Activated CD4-positive, alpha-beta T cell treated with anti-CD3 and anti-CD28 coated beads for 36 hours (primary cell): Measurements from ENCODE around the gene C9orf153. TPM values are rescaled to one million over a fixed set of nuclear protein-coding genes. Genes with fewer than 3 reads are reported as not detected.
"Not testable (repeated sequence)": the region's sequence is repeated elsewhere in the genome, so short reads cannot be mapped to it uniquely, and the experiment has no call there.

ENCODE experiments used
- ATAC-seq: fragments of 200-7000 bp; cut with Tn5 transposase; one replicate; pipeline ENCODE4 v1.10.0; 2021; ENCODE audit warnings: mild to moderate bottlenecking, moderate library complexity
- CTCF ChIA-PET: fragments of 350-600 bp; sonication (Branson Sonifier 250); formaldehyde crosslinking; loops from one replicate; lab custom pipeline; 2021; ENCODE audit warnings: antibody characterized with exemption; lab: Charles Lee
- POLR2A ChIA-PET: fragments of 350-600 bp; sonication (Branson Sonifier 250); formaldehyde crosslinking; loops from one replicate; lab custom pipeline; 2021; ENCODE audit warnings: antibody characterized with exemption, inconsistent platforms; lab: Charles Lee
- DNase-seq: peaks from one replicate; pipeline ENCODE4 v3.0.0-alpha.2; 2020
- H3K27ac Mint-ChIP-seq: one replicate; pipeline ENCODE4 v1.8.0; 2021; ENCODE audit warnings: mixed read lengths
- H3K27me3 Mint-ChIP-seq: one replicate; pipeline ENCODE4 v1.8.0; 2021; ENCODE audit warnings: mixed read lengths
- H3K36me3 Mint-ChIP-seq: one replicate; pipeline ENCODE4 v1.8.0; 2021; ENCODE audit warnings: low read depth, mixed read lengths
- H3K4me1 Mint-ChIP-seq: one replicate; pipeline ENCODE4 v1.8.0; 2021; ENCODE audit warnings: mixed read lengths
- H3K4me3 Mint-ChIP-seq: one replicate; pipeline ENCODE4 v1.8.0; 2021; ENCODE audit warnings: mild to moderate bottlenecking, moderate library complexity, mixed read lengths
- H3K9me3 Mint-ChIP-seq: one replicate; pipeline ENCODE4 v1.8.0; 2021; ENCODE audit warnings: low read depth, mixed read lengths
- intact Hi-C, 2 experiments: fragments of 100-400 bp; cut with DNase I in 1 of 2; cut with micrococcal nuclease in 1 of 2; formaldehyde crosslinking; loops; one replicate each; pipeline versions ENCODE4 v1.14.2 to v1.15.1; 2022 to 2024; cut with DNase I, micrococcal nuclease
- total RNA-seq, 2 experiments: library from RNA; stranded (reverse); gene quantifications; one replicate each; pipeline ENCODE4 v1.2.3, GENCODE V29; 2021

C9orf153 gene
- under 1 TPM; 0.25 to 0.46 TPM for total RNA-seq

- POLR2A ChIA-PET: no interaction called here
- no peaks in the 10 kb centered on the region for H3K9me3 Mint-ChIP-seq
- no peak within 1 kb of the TSS for H3K4me3 Mint-ChIP-seq
- CTCF ChIA-PET: no interaction called here
- peaks cover 22% of the 10 kb centered on the region for H3K36me3 Mint-ChIP-seq
- ATAC-seq (no peak), DNase-seq (no peak)
- H3K4me1 Mint-ChIP-seq: no peaks in the 10 kb centered on the region
- no peaks in the 10 kb centered on the region for H3K27me3 Mint-ChIP-seq
- intact Hi-C loops: no loop called here
- H3K27ac Mint-ChIP-seq: no peak within 1 kb of the TSS
These were observed at the start of gene C9orf153 for GRCh38 chr9:86259557-86259956. C9orf153 (minus strand) TSS chr9:86259657; CDS start chr9:86229603, 30,054 bp downstream.

DNA sequence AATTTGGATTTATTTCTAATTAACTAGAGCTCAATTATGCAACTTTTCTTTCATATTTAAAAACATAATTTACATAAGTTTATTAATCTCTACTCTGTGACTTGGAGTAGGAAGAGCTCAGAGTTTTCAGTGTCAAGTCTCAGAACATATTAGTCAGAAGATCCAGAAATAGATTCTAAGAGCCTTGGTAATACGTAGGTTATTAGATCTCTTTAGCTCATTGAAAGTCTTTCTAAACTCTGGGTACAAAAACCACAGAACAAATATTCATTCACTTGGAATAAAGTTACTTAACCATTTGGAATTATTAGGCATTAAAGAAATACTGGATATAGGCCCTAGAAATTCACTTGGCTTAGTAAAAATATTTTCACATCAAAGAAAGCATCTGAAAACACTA, 49.2 kb upstream of the C9orf153 start:
- H3K36me3 Mint-ChIP-seq: peaks cover 64% of the 10 kb centered on the region
- CTCF ChIA-PET: interaction anchor here (0.7 to 1.2 kb wide), 2 partner anchors 11 to 43 kb away, joined by 4 read pairs; no protein-coding TSS in a partner anchor

DNA sequence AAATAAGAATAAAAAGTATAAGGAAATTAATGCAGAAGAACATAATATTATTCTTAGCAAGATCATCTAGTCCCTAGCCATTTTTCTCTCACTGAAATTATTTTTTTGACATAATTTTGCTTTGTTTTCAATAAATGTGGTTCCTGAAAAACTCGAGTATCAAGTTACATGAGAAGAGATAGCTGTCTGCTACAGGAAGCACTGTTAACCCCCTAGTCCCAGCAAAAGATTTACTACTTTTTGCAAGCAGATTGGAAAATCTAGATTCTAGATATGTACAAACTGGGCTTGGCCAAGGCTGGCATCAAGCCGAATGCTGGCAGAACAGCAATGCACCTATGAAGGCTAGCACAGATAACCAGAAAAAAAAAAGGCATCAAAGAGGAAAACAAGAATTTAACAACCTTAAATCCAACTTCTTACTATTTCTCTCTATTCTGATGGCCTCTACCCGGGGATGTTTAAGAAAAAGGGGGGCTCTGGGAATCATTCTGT, 44.8 kb upstream of the C9orf153 start:
- peaks cover 58% of the 10 kb centered on the region for H3K36me3 Mint-ChIP-seq

More for the DNA sequence above, 49.2 kb upstream of the C9orf153 start:
- Mint-ChIP-seq H3K9me3 (no peaks in the 10 kb centered on the region), H3K4me1 (peaks cover 10% of the 10 kb centered on the region), H3K27me3 (no peaks in the 10 kb centered on the region), H3K27ac (no peak overlapping the region), H3K4me3 (no peak overlapping the region)
- ATAC-seq (no peak), DNase-seq (no peak)
- intact Hi-C loops: no loop called here
- POLR2A ChIA-PET: no interaction called here

DNA sequence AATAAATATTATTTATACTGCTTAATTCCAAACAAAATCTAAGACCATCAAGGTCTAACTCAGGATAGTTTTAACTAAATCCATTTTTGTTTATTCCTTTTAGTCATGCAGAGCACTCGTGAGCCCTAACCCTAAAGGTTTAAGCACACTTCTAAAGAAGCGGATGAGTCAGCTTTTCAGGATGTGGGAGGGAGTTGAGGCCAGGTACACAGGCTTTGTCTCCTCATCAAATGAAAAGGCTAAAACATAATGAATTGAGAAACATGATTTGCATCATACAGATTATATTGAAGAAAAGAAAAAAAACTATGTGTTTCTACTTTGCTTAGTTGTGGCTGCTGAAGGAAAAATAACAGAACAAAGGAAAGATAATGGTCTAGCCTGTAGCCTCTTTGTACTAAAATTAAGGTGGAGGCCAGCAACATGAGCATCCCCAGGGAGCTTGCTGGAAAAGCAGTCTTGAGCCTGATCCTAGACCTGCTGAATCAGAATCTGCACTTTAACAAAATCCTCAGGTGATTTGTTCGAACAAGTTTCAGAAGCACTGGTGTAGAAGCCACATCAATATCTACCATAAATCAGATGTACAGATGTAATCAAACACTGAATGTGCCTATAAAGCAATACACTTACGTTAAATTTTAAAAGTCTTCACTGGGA, 44.0 kb upstream of the C9orf153 start:
- Mint-ChIP-seq H3K27ac (peak overlapping the region; percentile 93), H3K27me3 (no peaks in the 10 kb centered on the region), H3K36me3 (peaks cover 61% of the 10 kb centered on the region), H3K9me3 (no peaks in the 10 kb centered on the region), H3K4me3 (peak overlapping the region; percentile 17), H3K4me1 (peaks cover 28% of the 10 kb centered on the region)
- DNase-seq (peak; percentile 66), ATAC-seq (peak; percentile 99)
- CTCF ChIA-PET: interaction anchor here (0.9 kb wide), 1 partner anchor 25 kb away, joined by 3 read pairs; no protein-coding TSS in a partner anchor
- POLR2A ChIA-PET: no interaction called here
- intact Hi-C loops: loop anchor here (1.0 to 5.0 kb wide), 3 partner anchors 21 to 51 kb away; partner anchors contain the start of genes ISCA1 (in 2 of the 2) and TUT7 (in 2 of the 2)

More for the DNA sequence above, 44.8 kb upstream of the C9orf153 start:
- no peak for ATAC-seq
- Mint-ChIP-seq H3K4me1 (peaks cover 22% of the 10 kb centered on the region), H3K9me3 (no peaks in the 10 kb centered on the region), H3K27me3 (no peaks in the 10 kb centered on the region), H3K4me3 (no peak overlapping the region), H3K27ac (peak overlapping the region; percentile 67)
- DNase-seq: no peak
- intact Hi-C loops: loop anchor here in 1 of 2 experiments (5.0 kb wide), 1 partner anchor 48 kb away; the partner anchor contains the start of gene TUT7
- ChIA-PET POLR2A (no interaction called here), CTCF (no interaction called here)

DNA sequence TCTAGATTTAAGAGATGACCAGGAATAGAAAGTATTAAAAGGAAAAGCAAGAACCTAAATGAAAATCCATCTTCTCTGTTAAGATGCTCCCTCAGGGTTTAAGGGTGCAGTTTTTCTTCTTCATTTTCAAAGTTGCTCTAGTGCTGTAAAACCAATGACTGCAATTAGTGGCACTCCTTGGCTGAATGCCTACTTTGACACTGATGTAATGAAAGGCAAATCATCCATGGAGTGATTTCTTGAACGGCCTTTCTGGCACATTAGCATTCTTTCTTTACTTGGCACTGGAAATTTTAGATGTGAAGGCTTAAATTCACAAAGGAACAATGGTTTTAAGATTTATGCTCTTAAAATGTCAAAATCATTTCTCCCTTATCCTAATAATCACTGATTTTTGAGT, 42.2 kb upstream of the C9orf153 start:
- no peaks in the 10 kb centered on the region for H3K27me3 Mint-ChIP-seq
- no peak for ATAC-seq
- H3K9me3 Mint-ChIP-seq: no peaks in the 10 kb centered on the region
- intact Hi-C loops: loop anchor here in 1 of 2 experiments (5.0 kb wide), 1 partner anchor 51 kb away; the partner anchor contains the start of gene TUT7
- H3K27ac Mint-ChIP-seq: peak overlapping the region; percentile 34
- H3K4me1 Mint-ChIP-seq: peaks cover 28% of the 10 kb centered on the region
- no peak overlapping the region for H3K4me3 Mint-ChIP-seq
- ChIA-PET CTCF (no interaction called here), POLR2A (no interaction called here)
- peaks cover 62% of the 10 kb centered on the region for H3K36me3 Mint-ChIP-seq
- DNase-seq: no peak

- intact Hi-C loops: loop anchor here in 1 of 2 experiments (5.0 kb wide), 1 partner anchor 52 kb away; the partner anchor contains the start of gene TUT7
- CTCF ChIA-PET: interaction anchor here (1.1 kb wide), 1 partner anchor 58 kb away, joined by 3 read pairs; no protein-coding TSS in a partner anchor
- peaks cover 55% of the 10 kb centered on the region for H3K36me3 Mint-ChIP-seq
- POLR2A ChIA-PET: no interaction called here
- H3K27ac Mint-ChIP-seq: peak overlapping the region; percentile 49
- no peaks in the 10 kb centered on the region for H3K27me3 Mint-ChIP-seq
- peaks cover 28% of the 10 kb centered on the region for H3K4me1 Mint-ChIP-seq
- DNase-seq (no peak), ATAC-seq (no peak)
- no peaks in the 10 kb centered on the region for H3K9me3 Mint-ChIP-seq
- no peak overlapping the region for H3K4me3 Mint-ChIP-seq
These were observed 41.2 kb upstream of the C9orf153 start for GRCh38 chr9:86300701-86301100.

GRCh38 chr9:86298873-86299272, 39.4 kb upstream of the C9orf153 start:
- H3K27ac Mint-ChIP-seq: peak overlapping the region; percentile 20
- CTCF ChIA-PET: no interaction called here

GRCh38 chr9:86290341-86290740, 30.9 kb upstream of the C9orf153 start:
- H3K27ac Mint-ChIP-seq, H3K4me1 Mint-ChIP-seq, CTCF ChIA-PET, H3K9me3 Mint-ChIP-seq, H3K4me3 Mint-ChIP-seq, DNase-seq, intact Hi-C loops, ATAC-seq, H3K27me3 Mint-ChIP-seq: not testable (repeated sequence)
- POLR2A ChIA-PET: interaction anchor here (0.7 kb wide), 1 partner anchor 30 kb away, joined by 3 read pairs; no protein-coding TSS in a partner anchor
- H3K36me3 Mint-ChIP-seq: peaks cover 18% of the 10 kb centered on the region

More at GRCh38 chr9:86298873-86299272, 39.4 kb upstream of the C9orf153 start:
- no peak for DNase-seq
- H3K4me3 Mint-ChIP-seq: no peak overlapping the region
- POLR2A ChIA-PET: interaction anchor here (0.6 kb wide), 2 partner anchors 16 to 49 kb away, joined by 3 to 4 read pairs; partner anchors contain the start of gene ISCA1
- peaks cover 20% of the 10 kb centered on the region for H3K4me1 Mint-ChIP-seq
- no peak for ATAC-seq
- H3K36me3 Mint-ChIP-seq: peaks cover 51% of the 10 kb centered on the region
- H3K27me3 Mint-ChIP-seq: no peaks in the 10 kb centered on the region
- H3K9me3 Mint-ChIP-seq: no peaks in the 10 kb centered on the region
- intact Hi-C loops: no loop called here

DNA sequence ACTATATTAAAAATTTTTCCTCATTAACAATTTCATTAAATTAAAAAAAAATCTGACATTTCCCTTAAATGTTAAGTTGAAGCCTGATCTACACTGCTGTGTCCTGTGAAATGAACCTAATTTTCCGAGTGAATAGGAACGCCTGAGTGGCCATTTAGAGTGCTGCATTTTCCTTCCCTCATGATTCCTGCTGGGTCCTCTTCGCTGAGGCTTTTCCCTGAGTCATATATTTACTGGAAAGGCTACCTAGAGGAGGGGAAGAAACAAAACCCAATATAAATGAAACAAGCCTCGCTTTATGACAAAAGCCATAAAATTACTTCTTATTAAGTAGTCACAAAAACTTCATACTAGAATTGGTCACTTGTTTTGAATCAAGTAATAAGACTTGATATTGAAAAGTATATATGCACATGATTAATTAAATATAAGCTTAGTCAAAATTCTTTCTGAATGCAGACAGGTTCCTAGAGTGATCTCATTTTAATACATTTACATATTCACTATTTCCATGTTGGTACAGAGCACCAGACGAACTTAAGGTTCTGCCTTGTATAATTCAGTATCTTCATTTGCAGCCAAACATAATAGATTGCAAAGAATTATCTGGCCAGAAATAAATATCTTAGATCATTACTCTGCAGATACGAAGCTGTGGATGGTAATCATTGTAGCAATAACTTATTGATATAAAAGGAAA, 29.2 kb upstream of the C9orf153 start:
- ChIA-PET POLR2A (no interaction called here), CTCF (interaction anchor here (0.7 kb wide), 1 partner anchor 35 kb away, joined by 3 read pairs; no protein-coding TSS in a partner anchor)
- Mint-ChIP-seq H3K27ac (no peak overlapping the region), H3K36me3 (peaks cover 11% of the 10 kb centered on the region), H3K27me3 (no peaks in the 10 kb centered on the region), H3K4me1 (peaks cover 2% of the 10 kb centered on the region), H3K9me3 (no peaks in the 10 kb centered on the region), H3K4me3 (no peak overlapping the region)
- DNase-seq (no peak), ATAC-seq (no peak)
- intact Hi-C loops: loop anchor here in 1 of 2 experiments (10.0 kb wide), 1 partner anchor 1176 kb away; no protein-coding TSS in a partner anchor

- Mint-ChIP-seq H3K4me1 (peaks cover 11% of the 10 kb centered on the region), H3K9me3 (no peaks in the 10 kb centered on the region), H3K4me3 (no peak overlapping the region), H3K27me3 (no peaks in the 10 kb centered on the region), H3K36me3 (peaks cover 11% of the 10 kb centered on the region), H3K27ac (no peak overlapping the region)
- intact Hi-C loops: loop anchor here in 1 of 2 experiments (10.0 kb wide), 1 partner anchor 1178 kb away; no protein-coding TSS in a partner anchor
- POLR2A ChIA-PET: no interaction called here
- DNase-seq (peak; percentile 30), ATAC-seq (no peak)
- CTCF ChIA-PET: no interaction called here
These were observed 27.6 kb upstream of the C9orf153 start for GRCh38 chr9:86287013-86287412.

DNA sequence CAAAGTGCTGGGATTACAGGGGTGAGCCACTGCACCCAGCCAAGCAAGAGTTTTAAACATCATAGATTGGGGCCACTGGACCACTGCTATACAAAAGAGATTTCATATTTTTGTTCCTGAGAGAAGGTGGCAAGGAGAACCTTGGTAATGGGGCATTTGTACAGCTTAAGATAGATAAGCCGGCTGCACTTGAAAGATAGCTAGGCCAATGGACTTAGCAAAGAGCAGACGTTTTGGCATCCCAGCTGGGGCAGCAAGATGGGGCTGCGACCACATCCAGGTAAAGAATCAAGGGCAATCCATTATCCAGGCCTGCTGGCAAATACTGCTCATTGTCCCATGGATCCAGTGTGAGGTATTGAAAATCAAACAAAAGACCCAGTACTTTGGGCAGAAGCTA, 26.8 kb upstream of the C9orf153 start:
- POLR2A ChIA-PET: no interaction called here
- DNase-seq: no peak
- H3K27ac Mint-ChIP-seq: no peak overlapping the region
- peaks cover 14% of the 10 kb centered on the region for H3K4me1 Mint-ChIP-seq
- H3K36me3 Mint-ChIP-seq: peaks cover 11% of the 10 kb centered on the region
- CTCF ChIA-PET: no interaction called here
- ATAC-seq: no peak
- intact Hi-C loops: loop anchor here in 1 of 2 experiments (10.0 kb wide), 1 partner anchor 1179 kb away; no protein-coding TSS in a partner anchor
- no peaks in the 10 kb centered on the region for H3K9me3 Mint-ChIP-seq
- no peaks in the 10 kb centered on the region for H3K27me3 Mint-ChIP-seq
- H3K4me3 Mint-ChIP-seq: no peak overlapping the region
